Fibroblast of skin of right quadriceps (primary cell): ENCODE results near the gene SCUBE2.
A peak's percentile ranks its signal among the peaks of the same experiment; 100 is the strongest.

Experiments
- DNase-seq: peaks from one replicate; pipeline ENCODE4 v3.0.0-alpha.2; 2013

The SCUBE2 gene

GRCh38 chr11:9073466-9074225 lies 17.8 kb downstream of the SCUBE2 start:
- DNase-seq, result no peak

- DNase-seq, result no peak
Measured at GRCh38 chr11:9072626-9073176, 18.7 kb downstream of the SCUBE2 start.

- no peak for DNase-seq
Measured at GRCh38 chr11:9071692-9072091, 19.7 kb downstream of the SCUBE2 start.

DNA sequence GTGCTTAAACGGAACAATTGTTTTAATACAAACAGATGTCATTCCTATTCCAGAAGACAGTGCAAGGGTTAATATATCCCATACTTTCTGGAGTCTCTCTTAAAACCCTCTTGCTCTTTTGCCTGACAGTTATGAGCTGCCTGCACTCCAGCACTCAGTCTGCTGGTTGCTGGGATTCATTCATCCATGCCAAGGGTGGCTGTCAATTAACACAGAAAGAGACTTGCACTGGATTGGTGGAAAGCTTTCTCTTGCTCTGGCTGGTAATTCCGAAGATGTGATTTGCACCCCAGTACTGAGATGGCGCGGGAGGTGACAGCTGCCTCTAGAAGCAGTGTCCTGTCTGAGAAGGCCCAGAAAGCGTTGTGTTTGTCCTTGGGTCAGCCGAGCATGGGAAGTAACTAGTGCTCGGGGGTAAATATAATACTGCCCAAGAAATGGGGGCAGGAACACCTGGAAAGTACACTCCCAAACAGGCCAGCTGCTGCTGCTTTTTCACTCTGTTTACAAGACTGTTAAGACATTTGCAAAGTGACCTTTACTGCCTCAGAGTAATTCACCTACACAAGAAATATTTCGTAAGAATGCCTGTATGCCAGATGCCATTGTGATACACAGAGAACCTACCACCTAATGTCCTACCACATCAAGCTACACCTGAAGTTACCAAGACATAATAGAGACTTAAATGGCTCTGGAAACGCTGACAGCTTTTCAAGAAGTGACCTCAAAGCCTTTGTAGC lies 20.5 kb downstream of the SCUBE2 start:
- no peak for DNase-seq

DNA sequence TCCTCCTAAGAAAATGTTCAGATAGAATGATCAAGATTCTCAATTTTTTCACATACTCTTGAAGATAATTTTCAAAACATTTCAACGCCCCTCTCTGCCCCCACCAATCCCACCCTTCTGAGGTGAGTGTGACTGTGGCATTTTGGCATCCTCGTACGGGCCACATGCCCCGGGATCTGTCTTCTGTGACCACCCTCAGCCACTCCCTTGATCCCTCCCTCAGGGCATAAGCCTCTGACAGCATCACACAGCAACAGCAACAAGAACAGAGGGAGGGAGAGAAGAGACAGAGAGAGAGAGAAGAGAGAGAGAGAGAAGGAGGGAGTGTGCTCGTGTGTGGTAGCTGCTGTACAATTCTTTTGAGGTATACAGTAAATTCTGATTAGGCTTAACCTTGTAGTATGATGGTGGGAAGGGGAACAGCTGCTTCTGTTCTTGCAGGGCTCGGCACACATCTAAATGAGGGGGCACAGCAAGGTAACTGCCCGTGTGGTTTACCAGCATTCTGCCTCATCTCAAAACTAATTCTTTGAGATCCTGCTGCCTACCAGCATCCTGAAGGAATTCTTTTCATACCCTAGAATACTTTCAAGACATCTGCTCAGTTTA lies 21.4 kb downstream of the SCUBE2 start:
- DNase-seq, result no peak

DNA sequence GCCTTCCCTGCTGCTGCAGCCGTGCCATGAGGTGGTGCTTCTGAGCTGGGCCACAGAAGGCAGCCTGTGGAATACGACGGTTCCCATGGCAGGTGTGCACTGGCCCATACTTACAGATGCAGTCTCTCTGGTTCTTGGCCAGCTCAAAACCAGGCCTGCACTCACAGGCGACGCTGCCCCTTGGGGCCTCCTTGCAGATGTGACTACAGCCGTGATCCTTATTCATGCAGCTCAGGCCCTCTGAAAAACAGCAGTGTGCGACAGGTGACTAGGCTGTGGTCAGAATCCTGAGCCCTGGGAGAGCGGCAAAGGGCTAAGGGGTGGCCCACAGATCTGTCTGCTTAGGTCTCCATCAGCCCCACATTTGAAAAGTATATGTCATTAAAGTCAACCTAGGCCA lies 22.1 kb downstream of the SCUBE2 start:
- no peak for DNase-seq

DNA sequence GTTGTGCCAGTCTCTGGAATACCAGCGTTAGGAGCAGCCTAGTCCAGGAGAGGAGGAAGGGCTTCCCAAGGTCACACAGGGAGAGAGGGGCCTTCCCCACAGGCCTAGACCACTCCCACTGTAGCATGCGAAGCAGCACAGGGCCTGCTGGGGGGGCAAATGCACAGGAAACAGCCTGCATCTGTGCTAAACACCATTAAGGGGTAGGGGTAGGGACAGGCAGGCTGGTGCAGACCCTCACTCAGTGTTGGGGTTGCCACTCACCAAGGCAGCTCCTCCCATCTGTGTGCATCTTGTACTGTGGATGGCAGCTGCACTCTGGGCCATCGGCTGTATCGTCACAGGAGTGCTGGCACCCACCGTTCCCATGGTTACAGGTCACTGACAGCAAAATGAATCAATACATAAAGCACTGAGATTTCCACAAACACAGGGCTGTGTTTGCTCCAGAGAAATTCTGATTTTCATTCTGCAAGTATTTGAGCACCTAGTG lies 24.9 kb downstream of the SCUBE2 start:
- DNase-seq, result no peak

DNA sequence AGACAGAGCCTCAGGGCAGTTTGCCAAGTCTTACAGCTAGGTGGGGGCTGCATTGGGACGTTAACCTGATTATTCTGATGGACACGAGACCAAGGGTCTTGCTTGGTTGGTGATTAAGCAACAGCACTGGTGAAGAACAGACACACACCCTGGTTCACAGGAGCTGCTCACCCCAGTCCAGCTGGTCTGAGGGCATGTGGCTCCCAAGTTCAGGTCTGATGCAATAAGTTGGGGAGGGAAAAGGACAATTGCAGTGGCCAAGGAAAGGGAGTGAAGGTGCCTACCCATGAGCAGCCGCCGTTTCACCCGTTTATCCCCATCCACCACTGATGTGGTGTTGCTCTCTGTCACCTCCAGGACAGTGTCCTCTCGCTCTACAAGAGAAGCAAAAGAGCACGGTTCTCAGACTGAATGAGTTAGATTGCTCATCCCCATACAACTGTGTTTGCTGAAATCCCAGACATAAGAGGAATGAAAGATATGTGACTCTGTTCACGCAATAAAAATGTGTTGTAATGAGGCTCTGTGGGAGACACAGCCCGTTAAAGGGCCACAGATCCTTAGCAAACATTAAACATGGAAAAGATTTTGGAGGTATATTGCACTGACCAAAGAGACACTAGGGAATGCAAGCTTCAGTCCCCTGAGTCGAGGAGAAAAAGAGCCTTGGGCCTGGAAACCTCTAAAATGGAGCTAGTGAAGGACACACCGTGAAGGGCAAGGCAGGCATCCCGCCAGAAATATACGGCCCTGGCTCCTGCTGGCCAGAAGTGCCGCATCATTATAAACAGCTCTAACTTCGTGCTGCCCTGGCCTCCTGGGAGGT lies 25.6 kb downstream of the SCUBE2 start:
- DNase-seq, result peak; percentile 41

GRCh38 chr11:9061807-9062206 lies 29.6 kb downstream of the SCUBE2 start:
- DNase-seq, result no peak

DNA sequence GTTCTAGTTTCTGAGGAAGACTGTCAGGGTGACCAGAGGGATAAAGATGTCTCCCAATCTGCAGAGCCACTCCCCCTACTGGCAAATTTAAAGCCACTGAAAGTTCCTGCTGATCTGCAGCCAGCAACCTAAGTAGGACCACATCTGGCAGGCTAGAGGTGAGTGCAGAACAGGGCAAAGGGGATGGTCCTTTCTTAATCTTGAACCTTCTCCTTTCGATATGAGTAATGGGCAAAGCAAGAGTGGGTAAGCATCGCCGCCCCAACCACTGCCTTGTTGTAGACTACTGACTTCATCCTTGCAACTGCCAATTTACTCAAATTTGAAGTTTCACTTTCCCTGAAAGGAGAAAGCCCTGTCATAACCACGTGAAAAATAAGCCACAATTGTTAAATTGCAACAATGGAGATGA lies 30.7 kb downstream of the SCUBE2 start:
- no peak for DNase-seq

DNA sequence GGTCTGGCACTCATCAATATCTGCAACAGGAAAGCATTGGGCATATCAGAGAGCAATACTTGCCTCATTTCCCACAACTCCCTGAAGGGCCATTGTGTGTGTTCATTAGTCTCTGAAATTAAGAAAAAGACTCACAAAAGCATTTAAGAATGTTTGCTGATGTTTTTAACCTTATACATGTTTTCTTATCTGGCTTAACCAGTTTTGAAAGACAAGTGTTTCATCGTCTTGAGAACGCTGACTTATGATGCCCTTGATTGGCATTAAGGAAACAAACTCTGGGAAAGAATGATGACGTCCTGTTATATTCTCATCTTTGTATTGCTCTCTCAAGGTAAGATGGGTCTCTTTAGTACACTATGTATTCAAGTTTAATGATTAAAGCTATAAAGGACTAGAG lies 32.0 kb downstream of the SCUBE2 start:
- no peak for DNase-seq

- DNase-seq, result no peak
Measured at GRCh38 chr11:9057888-9058287, 33.5 kb downstream of the SCUBE2 start.

DNA sequence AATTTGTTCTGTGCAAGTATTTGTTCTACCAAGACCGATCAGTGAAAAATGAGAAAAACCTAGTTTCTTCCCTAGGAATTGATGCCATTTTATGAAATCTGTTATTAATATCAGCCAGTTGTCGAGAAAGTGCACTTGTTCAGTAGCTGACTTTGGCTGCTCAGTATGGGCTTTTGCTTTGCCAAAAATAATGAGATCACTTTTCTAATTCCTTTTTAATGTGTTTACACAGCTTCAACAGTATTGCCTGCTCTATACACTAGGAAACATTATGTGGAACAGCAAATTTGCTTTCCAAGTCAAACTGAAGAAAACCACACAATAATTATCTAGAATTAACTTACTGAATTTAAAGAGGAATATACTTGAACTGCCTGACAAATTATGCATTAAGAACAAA lies 34.4 kb downstream of the SCUBE2 start:
- DNase-seq, result peak; percentile 11

GRCh38 chr11:9056467-9056866 lies 34.9 kb downstream of the SCUBE2 start:
- DNase-seq, result no peak

GRCh38 chr11:9053316-9054035 lies 37.9 kb downstream of the SCUBE2 start:
- DNase-seq, result peak; percentile 70

DNA sequence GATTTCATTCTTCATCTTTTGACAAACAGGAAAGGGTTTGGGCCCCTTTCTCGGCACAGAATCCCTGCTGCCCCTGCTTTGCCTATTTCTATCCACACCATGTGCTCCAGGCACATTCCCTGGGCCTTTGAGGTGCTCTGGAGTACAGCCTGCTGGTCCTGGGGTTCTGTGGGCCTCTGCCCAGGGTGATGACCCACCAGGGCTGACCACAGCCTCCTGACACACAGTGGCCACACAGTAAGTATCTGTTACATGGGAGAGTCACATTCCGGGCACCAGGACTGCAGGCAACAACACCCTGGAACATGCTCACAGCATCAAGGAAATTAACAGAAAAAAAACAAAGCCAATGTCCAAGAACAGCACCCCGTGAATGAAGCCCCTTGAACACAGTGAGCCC lies 39.1 kb downstream of the SCUBE2 start:
- no peak for DNase-seq

GRCh38 chr11:9049959-9050358 lies 41.4 kb downstream of the SCUBE2 start:
- no peak for DNase-seq

DNA sequence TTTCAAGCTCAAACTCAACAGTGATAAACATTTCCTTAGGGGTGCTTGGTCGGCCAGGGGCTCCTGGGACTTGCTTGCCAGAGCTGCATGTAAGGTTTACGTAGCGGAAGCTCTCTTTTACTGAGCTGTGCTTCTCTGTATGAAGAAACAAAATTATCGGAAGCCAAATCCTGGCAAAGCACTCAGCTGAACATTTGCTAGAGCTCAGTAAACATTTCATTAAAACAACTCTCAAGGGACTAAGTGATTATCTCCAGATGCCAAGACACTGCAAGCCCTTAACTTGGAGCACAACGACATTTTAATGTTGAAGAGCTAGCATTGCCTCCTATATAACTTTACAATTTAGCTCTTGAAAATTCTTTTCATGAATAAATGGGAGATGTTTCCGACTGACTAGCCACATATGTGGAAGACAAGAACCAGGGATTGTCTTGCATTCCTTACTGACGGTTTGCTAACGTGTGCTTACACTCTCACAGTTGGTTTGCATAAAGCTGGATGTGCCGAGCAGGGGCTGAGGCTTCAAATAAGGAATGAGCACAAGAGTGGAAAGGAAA lies 43.4 kb downstream of the SCUBE2 start:
- peak; percentile 81 for DNase-seq

- no peak for DNase-seq
Measured at GRCh38 chr11:9046481-9046880, 44.9 kb downstream of the SCUBE2 start.

- no peak for DNase-seq
Measured at GRCh38 chr11:9042488-9042887, 48.9 kb downstream of the SCUBE2 start.

- no peak for DNase-seq
Measured at GRCh38 chr11:9041747-9042146, 49.7 kb downstream of the SCUBE2 start.

DNA sequence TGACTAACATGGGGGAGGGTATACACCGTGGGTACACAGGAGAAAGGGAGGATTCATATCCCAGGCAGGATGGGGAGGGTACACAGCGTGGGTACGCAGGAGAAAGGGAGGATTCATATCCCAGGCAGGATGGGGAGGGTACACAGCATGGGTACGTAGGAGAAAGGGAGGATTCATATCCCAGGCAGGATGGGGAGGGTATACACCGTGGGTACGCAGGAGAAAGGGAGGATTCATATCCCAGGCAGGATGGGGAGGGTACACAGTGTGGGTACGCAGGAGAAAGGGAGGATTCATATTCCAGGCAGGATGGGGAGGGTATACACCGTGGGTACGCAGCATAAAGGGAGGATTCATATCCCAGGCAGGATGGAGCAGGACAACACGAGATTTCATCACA lies 51.0 kb downstream of the SCUBE2 start:
- DNase-seq, result no peak
